Lung (tissue), 12 donors: ENCODE data around the gene C16orf46. TPM values are rescaled to one million over a fixed set of nuclear protein-coding genes. Genes with fewer than 3 reads are reported as not detected.
A peak's percentile ranks its signal among the peaks of the same experiment; 100 is the strongest.

ENCODE experiments used
- ATAC-seq: fragments of 200-7000 bp; cut with Tn5 transposase; one replicate; pipeline ENCODE4 v1.9.1; 2020; ENCODE audit warnings: moderate number of reproducible peaks; ENCODE audit not compliant: insufficient read depth, low FRiP score
- DNase-seq, 3 donors: peaks; one replicate each; pipeline ENCODE4 v3.0.0-alpha.2; 2013 to 2017
- H3K27ac ChIP-seq, 2 donors: one replicate each; pipeline ENCODE4 v1.5.1; 2013; ENCODE audit warnings: mild to moderate bottlenecking in 2 of 2, moderate library complexity in 2 of 2, control low read depth in 1 of 2, inconsistent platforms in 1 of 2, low read depth in 1 of 2, low read length in 1 of 2
- H3K27me3 ChIP-seq, 3 donors: one replicate each; pipeline ENCODE4 v1.5.1; 2013; ENCODE audit warnings: low read length in 2 of 3; ENCODE audit not compliant: control insufficient read depth in 3 of 3, insufficient read depth in 3 of 3
- H3K36me3 ChIP-seq, 4 donors: one replicate each; pipeline ENCODE4 v1.5.1; 2013; ENCODE audit warnings: low read length in 4 of 4, mild to moderate bottlenecking in 1 of 4, moderate library complexity in 1 of 4; ENCODE audit not compliant: control insufficient read depth in 4 of 4, insufficient read depth in 4 of 4
- H3K4me1 ChIP-seq, 5 donors: one replicate each; pipeline ENCODE4 v1.5.1; 2013; ENCODE audit warnings: low read length in 5 of 5, mild to moderate bottlenecking in 2 of 5, moderate library complexity in 1 of 5; ENCODE audit not compliant: control insufficient read depth in 5 of 5, insufficient read depth in 5 of 5
- H3K4me3 ChIP-seq: one replicate; pipeline ENCODE4 v1.5.1; 2013; ENCODE audit warnings: mild to moderate bottlenecking, control low read depth, moderate library complexity
- H3K9ac ChIP-seq, 2 donors: one replicate each; pipeline ENCODE4 v1.5.1; 2013; ENCODE audit warnings: low read length in 2 of 2, control low read depth in 1 of 2; ENCODE audit not compliant: insufficient read depth in 1 of 2
- H3K9me3 ChIP-seq, 4 donors: one replicate each; pipeline ENCODE4 v1.5.1; 2013; ENCODE audit warnings: low read length in 3 of 4, mild to moderate bottlenecking in 1 of 4, moderate library complexity in 1 of 4; ENCODE audit not compliant: control insufficient read depth in 4 of 4, insufficient read depth in 3 of 4
- WGBS, 2 donors: extraction: QIAGEN DNeasy Blood & Tissue Kit; methylation state at CpG; one replicate each; pipeline ENCODE4 v1.1.7; 2013; 5-methylcytosine and 5-hydroxymethylcytosine counted together
- polyA plus RNA-seq, 2 donors: library from polyadenylated mRNA; stranded (reverse); fragments of 200-250 nt; gene quantifications; one replicate each; pipeline ENCODE4 v1.2.1, GENCODE V29; 2013
- total RNA-seq, 2 donors: library from RNA; depleted of rRNA in 1 of 2; stranded (reverse); fragments of >200 nt in 1 of 2; gene quantifications; one replicate each; pipeline ENCODE4 v1.2.1, GENCODE V29; 2014 to 2021
- TF ChIP-seq, protein P1 (sequence below): IDR thresholded peaks from 2 replicates; pipeline ENCODE4 v1.5.1; 2012; ENCODE audit warnings: mild to moderate bottlenecking; ENCODE audit errors: control extremely low read depth, extremely low read depth
- donor health status: control.
- donor health status: control.
- donor health status: Bipolar disorder and iron deficiency.
- donor health status: healthy.
- donor health status: DM: yes; HTN: yes; CAD: no.

C16orf46 gene
- total and polyA plus RNA-seq, 4 donors, result 1.0 to 4.4 (median 1.8) TPM

DNA sequence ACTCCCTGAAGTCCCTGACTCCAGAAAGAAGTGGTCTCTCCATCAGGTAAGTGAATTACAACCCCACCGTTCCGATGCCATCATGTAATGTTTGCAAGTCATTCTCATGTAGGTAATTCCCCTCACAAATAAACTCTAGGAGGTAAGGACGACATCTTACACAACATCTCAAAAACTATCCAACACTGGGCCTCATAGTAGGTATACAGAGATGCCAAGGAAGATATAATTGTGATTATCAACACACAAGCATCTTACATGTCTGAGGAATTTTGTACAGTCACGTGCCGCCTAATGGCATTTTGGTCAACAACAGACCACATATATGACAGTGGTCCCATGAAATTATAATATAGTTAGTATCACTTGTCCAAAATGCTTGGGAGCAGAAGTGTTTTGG lies 11.8 kb upstream of the C16orf46 start:
- Histone ChIP-seq H3K27me3 (no peaks in the 10 kb centered on the region), H3K9me3 (no peaks in the 10 kb centered on the region), H3K36me3 (peaks cover 0 to 18% (median 5%) of the 10 kb centered on the region in 4 donors), H3K27ac (no peak overlapping the region), H3K4me1 (peaks cover 0 to 1% (median 0%) of the 10 kb centered on the region in 5 donors), H3K9ac (no peak overlapping the region), H3K4me3 (no peak overlapping the region)
- TF ChIP-seq, protein P1, sequence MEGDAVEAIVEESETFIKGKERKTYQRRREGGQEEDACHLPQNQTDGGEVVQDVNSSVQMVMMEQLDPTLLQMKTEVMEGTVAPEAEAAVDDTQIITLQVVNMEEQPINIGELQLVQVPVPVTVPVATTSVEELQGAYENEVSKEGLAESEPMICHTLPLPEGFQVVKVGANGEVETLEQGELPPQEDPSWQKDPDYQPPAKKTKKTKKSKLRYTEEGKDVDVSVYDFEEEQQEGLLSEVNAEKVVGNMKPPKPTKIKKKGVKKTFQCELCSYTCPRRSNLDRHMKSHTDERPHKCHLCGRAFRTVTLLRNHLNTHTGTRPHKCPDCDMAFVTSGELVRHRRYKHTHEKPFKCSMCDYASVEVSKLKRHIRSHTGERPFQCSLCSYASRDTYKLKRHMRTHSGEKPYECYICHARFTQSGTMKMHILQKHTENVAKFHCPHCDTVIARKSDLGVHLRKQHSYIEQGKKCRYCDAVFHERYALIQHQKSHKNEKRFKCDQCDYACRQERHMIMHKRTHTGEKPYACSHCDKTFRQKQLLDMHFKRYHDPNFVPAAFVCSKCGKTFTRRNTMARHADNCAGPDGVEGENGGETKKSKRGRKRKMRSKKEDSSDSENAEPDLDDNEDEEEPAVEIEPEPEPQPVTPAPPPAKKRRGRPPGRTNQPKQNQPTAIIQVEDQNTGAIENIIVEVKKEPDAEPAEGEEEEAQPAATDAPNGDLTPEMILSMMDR, result no peak
- no peak for DNase-seq
- no peak for ATAC-seq
- 95 to 98% methylated on average over 5 of the region's 5 CpGs for WGBS, 2 donors

DNA sequence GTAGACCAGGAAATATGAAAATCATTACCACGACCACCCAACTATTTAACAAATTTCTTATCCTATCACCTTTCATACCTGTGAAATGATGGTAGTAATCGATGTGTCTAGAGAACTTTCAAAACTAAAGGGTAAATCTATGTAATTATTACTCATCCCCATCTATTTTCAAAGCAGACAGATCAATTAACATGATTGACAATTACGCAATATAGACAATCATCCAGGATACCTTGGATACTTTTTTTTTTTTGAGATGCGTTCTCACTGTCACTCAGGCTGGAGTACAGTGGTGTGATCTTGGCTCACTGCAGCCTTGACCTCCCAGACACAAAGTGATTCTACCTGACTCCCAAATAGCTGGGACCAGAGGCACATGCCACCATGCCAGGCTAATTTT lies 4.0 kb upstream of the C16orf46 start:
- ATAC-seq, result no peak
- H3K4me1 ChIP-seq, result peaks cover 0 to 7% (median 0%) of the 10 kb centered on the region in 5 donors
- TF ChIP-seq, protein P1, result no peak

DNA sequence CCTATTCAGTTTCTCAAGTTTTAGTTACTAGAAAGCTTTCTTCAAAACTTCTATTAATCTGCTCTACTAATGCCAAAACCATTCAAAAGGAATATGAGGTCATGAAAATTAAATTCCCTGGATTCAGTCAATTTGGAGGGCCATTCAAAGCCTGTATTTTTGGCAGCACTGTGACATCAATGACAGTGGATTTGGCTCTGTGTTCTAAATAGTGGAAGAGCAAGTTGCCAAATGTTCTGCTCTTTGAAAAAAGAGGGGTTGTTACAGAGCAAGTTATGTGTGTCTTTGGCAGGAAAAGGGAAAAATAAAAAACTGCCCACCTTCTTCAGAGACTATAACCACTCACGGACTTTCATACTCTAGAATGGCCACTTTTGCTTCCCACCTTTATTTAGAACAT lies 3.2 kb upstream of the C16orf46 start:
- DNase-seq, result peak in 2 of 3 donors; percentile 18 to 67
- ATAC-seq, result no peak
- Histone ChIP-seq H3K36me3 (peaks cover 0 to 2% (median 0%) of the 10 kb centered on the region in 4 donors), H3K4me1 (peaks cover 0 to 7% (median 0%) of the 10 kb centered on the region in 5 donors), H3K27me3 (no peaks in the 10 kb centered on the region), H3K4me3 (no peak overlapping the region), H3K9me3 (no peaks in the 10 kb centered on the region), H3K27ac (no peak overlapping the region), H3K9ac (peak overlapping the region in 1 of 2 donors; percentile 19)
- WGBS, 2 donors, result 89 to 100% methylated on average over 1 of the region's 1 CpG
- TF ChIP-seq, protein P1, result no peak

More for the DNA sequence above, 4.0 kb upstream of the C16orf46 start:
- no peak for DNase-seq
- peaks cover 0 to 4% (median 1%) of the 10 kb centered on the region in 4 donors for H3K36me3 ChIP-seq
- no peaks in the 10 kb centered on the region for H3K9me3 ChIP-seq
- no peak overlapping the region for H3K9ac ChIP-seq
- no peak overlapping the region for H3K4me3 ChIP-seq
- WGBS, 2 donors, result 95 to 96% methylated on average over 4 of the region's 4 CpGs
- H3K27me3 ChIP-seq, result no peaks in the 10 kb centered on the region
- H3K27ac ChIP-seq, result no peak overlapping the region

DNA sequence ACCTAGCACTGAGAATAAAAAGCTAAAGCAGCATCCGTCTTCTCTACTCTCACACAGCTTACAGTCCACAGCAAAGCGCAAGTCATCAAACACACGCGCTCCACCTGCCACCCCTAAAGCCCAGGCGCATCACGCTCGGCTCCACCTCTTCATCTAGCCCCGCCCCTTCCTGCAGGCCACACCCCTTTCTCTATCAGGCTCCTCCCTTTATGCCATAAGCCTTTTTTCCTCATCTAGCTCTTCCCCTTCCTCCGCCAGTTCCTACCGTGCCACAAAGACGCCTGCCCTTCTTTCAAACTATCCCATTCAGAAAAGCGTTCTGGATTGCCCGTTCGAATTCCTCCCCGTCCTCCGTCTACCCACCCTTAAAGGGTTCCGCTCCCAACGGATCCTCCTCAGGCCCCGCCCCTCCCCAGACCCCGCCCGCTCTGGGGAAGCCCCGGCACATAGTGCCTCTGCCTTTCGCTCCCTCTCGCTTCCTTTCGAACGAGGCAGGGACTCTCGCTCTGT lies 417 bp downstream of the C16orf46 start:
- H3K27me3 ChIP-seq, result no peaks in the 10 kb centered on the region
- H3K4me1 ChIP-seq, result peaks cover 0 to 7% (median 0%) of the 10 kb centered on the region in 5 donors
- no peaks in the 10 kb centered on the region for H3K36me3 ChIP-seq
- DNase-seq (peak in 1 of 3 donors; percentile 96), ATAC-seq (peak; percentile 91)
- TF ChIP-seq, protein P1, result no peak
- 1% methylated on average over 27 of the region's 27 CpGs for WGBS, 2 donors
- peak overlapping the region; percentile 77 to 98 for H3K9ac ChIP-seq
- H3K27ac ChIP-seq, result peak overlapping the region; percentile 90 to 97
- H3K4me3 ChIP-seq, result peak overlapping the region; percentile 68
- no peaks in the 10 kb centered on the region for H3K9me3 ChIP-seq
